GM18858 (cell line): ENCODE results near the gene TMEM176B.

Source experiments
- ATAC-seq: cut with Tn5 transposase; IDR thresholded peaks from one replicate; pipeline ENCODE4 v1.9.1; 2021; ENCODE audit not compliant: unreplicated experiment

Gene TMEM176B

DNA sequence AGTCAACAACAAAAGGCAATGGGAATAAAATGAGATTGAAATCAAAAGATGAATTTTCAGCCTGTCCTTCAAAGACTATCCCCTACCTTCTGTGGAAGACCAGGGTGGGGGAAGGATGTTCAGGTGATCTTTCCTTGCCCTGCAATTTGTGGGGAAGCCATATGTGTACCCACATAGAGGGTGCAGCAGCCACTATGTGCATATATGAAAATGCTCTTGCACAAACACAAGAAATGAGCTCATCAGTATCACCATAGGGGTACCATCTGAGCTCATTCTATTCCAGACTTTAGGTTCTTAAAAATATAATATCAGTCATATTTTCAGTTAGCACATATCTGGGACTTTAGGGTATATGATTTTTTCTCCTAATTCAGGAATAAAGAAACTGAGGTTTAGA, 45.2 kb downstream of the TMEM176B start:
- ATAC-seq: no peak

DNA sequence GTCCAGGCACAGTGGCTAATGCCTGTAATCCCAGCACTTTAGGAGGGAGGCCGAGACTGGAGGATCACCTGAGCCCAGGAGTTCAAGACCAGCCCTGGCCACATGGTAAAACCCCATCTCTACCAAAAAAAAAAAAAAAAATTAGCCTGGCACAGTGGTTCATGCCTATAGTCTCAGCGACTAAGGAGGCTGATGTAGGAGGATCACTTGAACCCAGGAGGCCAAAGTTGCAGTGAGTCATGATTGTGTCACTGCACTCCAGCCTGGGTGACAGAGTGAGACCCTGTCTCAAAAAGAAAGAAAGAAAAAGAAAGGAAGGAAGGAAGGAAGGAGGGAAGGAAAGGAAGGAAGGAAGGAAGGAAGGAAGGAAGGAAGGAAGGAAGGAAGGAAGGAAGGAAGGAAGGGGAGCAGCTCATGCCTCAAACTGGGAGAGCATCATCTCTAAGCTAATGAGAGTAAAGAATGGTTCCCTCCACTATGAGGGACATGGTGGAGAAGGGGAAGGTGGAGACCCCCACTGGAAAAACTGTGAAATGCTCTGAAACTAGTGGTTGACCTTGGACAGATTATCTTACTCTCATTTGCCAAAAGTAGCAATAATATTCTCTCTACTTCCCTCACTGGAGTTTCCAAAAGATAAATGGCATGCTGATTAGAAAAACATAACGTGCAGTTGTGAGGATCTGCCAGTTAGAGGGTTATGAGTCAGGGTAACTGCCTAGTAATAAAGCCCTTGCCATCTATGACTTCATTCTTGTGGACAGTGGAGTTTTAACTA, 46.1 kb downstream of the TMEM176B start:
- ATAC-seq: no peak

DNA sequence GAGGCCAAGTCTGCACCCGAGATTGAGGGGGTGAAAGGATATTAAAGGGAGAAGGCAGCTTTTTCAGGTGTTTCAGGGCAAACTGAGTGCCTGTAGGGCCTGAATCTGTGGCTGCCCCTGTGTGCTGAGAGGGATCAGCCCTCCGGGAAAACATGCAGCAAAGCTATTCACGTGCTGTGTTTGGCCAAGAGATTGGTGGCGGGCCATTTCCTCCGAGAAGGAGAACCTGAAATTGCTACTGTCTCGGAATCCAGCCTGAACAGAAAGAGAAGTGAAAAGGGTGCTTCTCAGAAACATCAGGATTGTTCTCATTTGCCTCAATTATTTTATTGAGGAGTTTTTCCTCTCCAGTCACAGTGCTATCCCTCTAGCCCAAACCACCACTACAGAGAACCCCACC, 46.9 kb downstream of the TMEM176B start:
- ATAC-seq: no peak

DNA sequence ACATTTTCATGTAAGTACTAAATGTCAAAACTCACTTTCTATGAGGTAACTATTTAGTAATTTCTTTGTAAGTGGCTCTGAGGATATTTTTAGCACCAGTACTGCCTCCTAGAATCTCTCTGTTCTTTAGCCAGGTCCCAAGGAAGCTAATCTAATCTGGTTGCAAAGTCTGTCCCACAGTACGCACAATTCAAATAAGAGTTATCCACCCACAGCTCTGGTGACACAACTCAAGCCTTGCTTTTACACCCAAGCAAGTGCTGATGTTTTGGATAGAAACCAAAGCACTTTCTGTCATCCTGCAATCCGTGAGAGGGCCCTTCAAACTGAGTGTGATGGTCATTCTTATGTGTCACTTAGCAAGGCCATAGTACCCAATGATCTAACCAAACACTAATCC, 48.5 kb downstream of the TMEM176B start:
- no peak for ATAC-seq

DNA sequence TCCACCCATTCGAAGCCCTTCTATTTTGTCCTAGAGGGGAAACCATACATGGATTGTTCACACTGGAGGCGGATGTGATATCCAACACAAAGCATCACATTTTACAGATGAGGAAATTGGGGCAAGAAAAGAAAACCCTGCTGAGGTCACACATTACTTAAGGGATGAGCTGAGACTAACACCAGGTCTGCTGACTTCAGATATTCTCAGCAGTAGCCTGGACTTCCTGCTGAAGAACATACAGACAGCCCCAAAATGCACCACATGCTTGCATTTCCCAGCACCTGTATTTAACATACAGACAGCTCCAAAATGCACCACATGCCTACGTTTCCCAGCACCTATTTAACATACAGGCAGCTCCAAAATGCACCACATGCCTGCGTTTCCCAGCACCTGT, 51.8 kb downstream of the TMEM176B start:
- no peak for ATAC-seq

DNA sequence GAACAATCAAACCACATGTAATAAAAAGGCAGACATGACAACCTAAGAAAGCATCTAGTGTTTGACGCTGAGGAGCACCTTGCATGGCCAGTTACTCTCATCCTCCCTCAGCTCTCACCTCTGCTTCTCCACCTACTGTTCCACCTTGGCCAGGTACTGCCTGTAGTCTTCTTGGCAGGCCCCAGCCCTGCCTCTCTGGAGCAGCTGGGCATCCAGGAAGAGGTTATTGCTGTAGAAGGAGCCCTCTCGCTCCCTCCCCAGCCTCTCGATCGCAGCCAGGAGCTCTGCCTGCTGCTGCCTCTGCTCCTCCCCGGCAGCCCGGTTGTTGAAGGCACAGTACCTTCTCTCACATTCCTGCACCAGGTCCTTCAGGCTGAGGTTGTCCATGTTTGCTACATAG, 53.2 kb downstream of the TMEM176B start:
- ATAC-seq: no peak

DNA sequence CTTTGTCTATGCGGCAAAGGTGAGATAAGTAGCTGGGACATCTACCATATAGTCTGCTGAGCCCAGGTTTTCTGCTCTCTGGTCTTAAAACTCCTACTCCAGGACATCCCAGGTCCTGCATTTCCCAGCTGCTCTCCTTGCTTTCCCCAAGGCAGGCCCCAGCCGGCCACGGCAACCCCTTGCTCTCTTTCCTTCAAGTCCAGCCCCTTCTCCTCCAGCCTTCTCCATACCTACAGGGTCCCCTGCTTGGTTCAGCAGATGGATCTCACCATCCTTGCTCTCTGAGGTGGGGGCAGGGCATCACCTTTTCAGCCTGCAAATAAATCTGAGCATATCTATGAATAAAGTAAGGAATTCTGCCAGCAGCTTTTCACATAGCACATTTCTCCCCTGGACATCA, 54.3 kb downstream of the TMEM176B start:
- ATAC-seq: no peak

DNA sequence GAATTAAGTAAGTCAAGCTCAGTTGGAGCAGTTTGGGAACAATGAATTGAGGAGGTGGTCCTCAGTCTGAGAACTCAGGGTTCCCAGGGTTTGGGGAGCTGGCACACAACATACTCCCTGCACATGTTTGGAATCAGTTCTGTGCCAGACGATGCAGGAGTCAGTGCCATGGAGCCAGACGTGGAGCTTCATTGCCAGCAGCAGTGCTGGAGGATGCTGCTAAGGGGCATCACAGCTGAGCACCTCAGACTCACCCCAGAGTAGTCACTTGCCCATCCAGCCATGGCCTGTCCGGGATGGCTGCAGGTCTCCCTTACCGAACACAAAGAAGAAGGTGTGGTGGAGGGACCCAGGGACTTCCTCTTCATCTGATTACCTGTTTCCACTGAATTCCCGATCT, 55.1 kb downstream of the TMEM176B start:
- no peak for ATAC-seq

DNA sequence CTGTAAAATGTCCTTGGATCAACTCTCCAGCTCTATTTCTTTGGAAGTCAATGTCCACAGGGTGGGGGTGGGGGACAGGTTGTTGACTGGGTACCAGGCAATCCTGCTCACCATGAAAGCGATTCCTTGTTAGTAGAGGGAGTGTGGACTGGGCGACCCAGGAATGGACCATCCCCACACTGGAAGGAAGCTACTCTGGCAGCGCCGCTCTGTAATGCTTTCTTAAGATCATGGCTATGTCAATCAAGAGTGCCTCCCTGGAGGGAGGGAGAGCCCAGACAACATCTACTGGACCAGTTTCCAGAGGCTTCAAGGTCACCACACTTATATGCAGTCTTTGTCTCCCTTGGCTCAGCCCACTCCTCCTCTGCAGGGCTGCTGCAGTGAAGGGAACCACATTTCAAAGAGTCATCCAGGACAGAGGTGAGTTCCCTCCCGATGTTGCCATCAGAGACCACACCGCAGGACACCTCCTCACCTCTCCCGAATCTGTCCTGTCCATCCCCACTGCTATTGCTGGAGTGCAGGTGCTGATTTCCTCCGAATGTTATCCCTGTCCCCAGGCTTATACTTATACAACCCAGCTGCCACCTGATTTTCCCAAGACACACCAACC, 56.0 kb downstream of the TMEM176B start:
- ATAC-seq: no peak

DNA sequence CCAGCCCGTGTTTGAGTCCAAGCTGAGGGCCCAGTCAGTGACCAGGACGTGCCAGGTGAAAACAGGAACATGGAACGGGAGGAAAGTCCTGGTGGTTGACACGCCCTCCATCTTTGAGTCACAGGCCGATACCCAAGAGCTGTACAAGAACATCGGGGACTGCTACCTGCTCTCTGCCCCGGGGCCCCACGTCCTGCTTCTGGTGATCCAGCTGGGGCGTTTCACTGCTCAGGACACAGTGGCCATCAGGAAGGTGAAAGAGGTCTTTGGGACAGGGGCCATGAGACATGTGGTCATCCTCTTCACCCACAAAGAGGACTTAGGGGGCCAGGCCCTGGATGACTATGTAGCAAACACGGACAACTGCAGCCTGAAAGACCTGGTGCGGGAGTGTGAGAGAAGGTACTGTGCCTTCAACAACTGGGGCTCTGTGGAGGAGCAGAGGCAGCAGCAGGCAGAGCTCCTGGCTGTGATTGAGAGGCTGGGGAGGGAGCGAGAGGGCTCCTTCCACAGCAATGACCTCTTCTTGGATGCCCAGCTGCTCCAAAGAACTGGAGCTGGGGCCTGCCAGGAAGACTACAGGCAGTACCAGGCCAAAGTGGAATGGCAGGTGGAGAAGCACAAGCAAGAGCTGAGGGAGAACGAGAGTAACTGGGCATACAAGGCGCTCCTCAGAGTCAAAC, 57.7 kb downstream of the TMEM176B start:
- no peak for ATAC-seq
